GM18861 (cell line): Measurements from ENCODE around the gene KRTAP10-9.
"Not testable (repeated sequence)": the region's sequence is repeated elsewhere in the genome, so short reads cannot be mapped to it uniquely, and the experiment has no call there.

ENCODE experiments used
- ATAC-seq: cut with Tn5 transposase; IDR thresholded peaks from one replicate; pipeline ENCODE4 v1.9.1; 2021; ENCODE audit not compliant: unreplicated experiment

KRTAP10-9 gene

DNA sequence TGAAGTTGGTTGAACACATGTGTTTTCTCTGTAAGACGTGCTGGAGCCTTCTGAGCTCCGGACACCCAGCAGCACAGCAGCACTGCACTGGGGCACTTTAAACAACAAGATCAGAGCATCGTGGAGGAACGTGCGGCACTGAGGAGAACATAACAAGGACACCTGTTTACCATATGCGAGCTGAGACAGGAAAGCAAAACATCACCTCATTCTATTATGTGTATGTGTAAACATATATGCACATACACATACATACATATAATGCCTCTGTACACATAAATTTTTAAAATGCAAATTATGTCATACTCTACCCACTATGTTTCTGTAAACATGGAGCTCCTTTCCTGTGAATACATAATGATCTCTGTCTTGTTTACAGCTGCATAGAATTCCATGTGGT, 31.4 kb upstream of the KRTAP10-9 start:
- ATAC-seq = no peak

DNA sequence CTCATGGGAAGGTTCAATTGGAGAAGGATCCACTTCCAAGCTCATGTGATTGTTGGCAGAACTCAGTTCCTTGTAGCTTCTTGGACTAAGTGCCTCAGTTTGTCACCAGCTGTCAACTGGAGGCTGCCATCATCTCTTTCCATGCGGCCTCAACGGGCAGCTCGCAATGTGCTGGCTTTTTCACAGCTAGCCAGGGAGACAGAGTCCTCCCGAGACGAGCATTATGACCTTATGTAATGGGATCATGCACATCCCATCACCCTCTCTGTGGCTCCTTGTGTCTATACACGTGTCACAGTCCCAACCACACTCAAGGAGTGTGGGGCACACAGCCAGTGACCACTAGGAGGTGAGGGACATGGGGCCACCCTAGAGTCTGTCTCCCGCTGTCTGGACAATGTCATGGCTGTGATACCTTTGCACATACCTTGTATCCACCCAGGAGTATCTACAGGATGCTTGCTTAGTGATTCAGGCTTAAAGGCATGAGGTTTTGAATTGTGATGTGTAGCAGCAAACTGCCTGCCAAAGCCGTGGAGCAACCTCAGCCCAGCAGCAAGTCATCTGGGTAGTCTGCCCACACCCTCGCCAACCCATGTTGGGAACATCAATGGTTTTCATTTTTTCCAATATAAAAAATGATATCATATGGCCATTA, 30.7 kb upstream of the KRTAP10-9 start:
- no peak for ATAC-seq

- ATAC-seq = no peak
Observed at GRCh38 chr21:44598061-44598460, 28.8 kb upstream of the KRTAP10-9 start.

DNA sequence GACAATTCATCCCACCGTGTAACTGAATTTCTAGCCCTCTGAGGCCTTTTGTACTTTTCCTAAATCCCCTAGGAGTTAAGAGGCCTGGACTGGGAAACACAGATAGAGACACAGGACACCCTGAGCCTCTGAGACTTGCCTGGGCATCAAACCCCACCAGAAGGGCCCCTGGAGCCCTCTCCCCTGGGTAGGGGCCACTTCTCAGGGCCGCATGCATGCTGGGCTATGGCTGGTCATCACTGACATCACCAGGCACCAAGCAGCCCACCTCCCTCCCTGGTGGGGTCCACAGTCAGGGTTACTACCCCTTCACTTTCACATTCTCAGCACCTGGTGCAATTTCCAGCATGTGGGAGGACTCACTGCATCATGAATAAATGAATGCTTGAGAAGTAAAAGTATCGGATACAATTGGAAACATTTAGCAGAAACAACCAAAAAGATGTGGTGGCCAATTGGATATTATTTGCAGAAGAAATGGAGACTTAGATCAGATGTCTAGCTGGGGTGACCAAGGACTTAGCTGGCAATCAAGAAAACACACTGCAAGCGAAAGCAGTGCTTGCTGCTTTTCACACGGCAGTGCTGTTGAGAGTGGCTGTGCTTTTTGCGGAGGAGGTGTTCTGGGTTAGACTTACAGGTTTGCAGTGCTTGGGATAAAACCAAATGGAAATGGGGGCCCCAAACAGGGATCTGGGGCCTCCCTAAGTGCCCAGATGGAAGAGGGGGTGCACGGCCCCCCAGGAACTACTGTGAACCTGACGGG, 27.4 kb upstream of the KRTAP10-9 start:
- ATAC-seq = no peak

GRCh38 chr21:44600118-44600978, 26.5 kb upstream of the KRTAP10-9 start, which contains the start of gene KRTAP10-7:
Gene KRTAP10-7, plus strand, starts transcription at chr21:44600597. Its CDS starts 25 bp downstream, at chr21:44600622.
- not testable (repeated sequence) for ATAC-seq

GRCh38 chr21:44601091-44601490, 25.8 kb upstream of the KRTAP10-9 start:
- not testable (repeated sequence) for ATAC-seq

- no peak for ATAC-seq
Observed at GRCh38 chr21:44601596-44602462, 25.1 kb upstream of the KRTAP10-9 start.

- no peak for ATAC-seq
Observed at GRCh38 chr21:44602463-44602850, 24.4 kb upstream of the KRTAP10-9 start.

- no peak for ATAC-seq
Observed at GRCh38 chr21:44603109-44603875, 23.6 kb upstream of the KRTAP10-9 start.

DNA sequence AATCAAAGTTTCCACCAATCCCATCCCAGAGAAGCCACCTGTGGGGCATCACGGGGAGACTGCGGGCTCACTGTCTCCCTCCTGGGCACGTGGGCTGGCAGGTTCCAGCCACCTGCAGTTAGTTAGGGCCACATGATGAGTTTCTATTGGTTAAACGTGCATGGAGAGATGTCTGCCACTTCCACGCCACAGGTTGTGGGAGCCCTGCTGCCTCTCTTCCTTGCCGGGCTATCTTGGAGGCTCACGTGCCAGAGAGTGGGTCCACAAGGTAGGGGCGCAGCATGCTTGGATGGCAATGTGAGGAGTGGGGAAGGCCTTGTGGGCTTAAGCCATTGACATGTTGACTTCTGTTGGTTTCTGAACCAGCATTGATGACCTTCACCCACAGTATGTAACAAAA, 23.0 kb upstream of the KRTAP10-9 start:
- no peak for ATAC-seq

DNA sequence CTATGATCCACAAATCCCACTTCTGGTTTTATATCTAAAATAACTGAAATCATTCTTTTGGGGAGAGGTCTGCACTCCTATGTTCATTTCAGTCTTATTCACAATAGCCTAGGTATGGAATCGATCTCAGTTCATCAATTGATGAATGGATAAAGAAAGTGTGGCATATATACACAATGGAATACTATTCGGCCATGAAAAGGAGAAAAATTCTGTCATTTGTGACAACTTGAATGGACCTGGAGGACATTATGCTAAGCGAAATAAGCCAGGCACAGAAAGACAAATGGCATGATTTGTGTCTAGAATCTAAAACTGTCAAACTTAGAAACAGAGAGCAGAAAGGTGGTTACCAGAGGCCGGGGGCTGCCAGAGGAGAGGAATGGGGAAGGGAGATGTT, 20.4 kb upstream of the KRTAP10-9 start:
- ATAC-seq = no peak

DNA sequence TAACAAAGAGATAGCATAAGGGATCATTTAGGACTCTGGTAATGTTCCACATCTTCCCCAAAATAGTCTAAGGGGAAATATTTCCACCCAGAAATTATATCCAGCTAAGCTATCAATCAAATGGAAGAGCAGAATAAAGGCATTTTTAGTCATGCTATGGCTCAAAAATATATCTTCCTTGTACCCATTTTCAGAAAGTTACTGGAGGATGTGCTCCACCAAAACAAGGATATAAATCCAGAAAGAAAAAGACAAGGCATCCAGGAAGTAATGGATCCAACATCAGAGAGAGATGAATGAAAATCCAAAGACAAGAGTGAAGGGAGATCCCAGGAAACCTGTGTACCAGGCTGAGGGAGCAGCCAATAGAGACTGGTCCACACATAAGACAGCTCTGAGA, 17.7 kb upstream of the KRTAP10-9 start:
- no peak for ATAC-seq

GRCh38 chr21:44610157-44610843, 16.6 kb upstream of the KRTAP10-9 start:
- ATAC-seq = not testable (repeated sequence)

- no peak for ATAC-seq
Observed at GRCh38 chr21:44611551-44611950, 15.3 kb upstream of the KRTAP10-9 start.

DNA sequence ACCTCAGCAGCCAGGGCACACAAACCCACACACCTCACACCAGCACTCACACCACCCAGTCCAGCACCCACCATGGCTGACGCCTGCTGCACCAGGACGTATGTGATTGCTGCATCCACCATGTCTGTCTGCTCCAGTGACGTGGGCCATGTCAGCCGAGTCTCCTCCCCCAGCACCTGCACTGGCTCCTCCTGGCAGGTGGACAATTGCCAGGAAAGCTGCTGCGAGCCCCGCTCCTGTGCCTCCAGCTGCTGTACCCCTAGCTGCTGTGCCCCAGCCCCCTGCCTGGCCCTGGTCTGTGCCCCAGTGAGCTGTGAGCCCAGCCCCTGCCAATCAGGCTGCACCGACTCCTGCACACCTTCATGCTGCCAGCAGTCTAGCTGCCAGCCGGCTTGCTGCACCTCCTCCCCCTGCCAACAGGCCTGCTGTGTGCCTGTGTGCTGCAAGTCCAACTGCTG, 14.8 kb upstream of the KRTAP10-9 start, which contains the start of gene KRTAP10-8:
Gene KRTAP10-8 (plus strand): TSS at position 51 of the 458 bp plus-strand sequence. CDS start 22 bp downstream, at position 73.
- ATAC-seq = no peak

DNA sequence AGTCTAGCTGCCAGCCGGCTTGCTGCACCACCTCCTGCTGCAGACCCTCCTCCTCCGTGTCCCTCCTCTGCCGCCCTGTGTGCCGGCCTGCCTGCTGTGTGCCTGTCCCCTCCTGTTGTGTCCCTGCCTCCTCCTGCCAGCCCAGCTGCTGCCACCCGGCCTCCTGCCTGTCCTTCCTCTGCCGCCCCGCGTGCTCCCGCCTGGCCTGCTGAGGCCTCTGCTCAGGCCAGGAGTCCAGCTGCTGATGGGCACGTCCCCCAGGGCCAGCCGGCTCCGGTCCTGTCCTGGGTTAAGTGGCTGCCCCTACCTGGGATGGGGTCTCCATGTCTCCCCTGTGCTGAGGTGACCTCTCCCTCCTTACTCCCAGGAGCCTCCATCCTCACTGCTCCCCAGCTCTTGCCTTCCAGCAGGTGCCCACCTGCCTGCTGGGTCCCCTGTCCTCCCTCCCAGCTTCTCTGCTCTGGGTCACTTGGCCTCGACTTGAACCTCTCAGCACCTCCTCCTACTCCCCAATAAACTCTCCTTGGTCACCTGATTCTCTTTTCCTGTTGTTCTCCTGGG, 14.1 kb upstream of the KRTAP10-9 start:
- no peak for ATAC-seq

- ATAC-seq = no peak
Observed at GRCh38 chr21:44613386-44614155, 13.3 kb upstream of the KRTAP10-9 start.

DNA sequence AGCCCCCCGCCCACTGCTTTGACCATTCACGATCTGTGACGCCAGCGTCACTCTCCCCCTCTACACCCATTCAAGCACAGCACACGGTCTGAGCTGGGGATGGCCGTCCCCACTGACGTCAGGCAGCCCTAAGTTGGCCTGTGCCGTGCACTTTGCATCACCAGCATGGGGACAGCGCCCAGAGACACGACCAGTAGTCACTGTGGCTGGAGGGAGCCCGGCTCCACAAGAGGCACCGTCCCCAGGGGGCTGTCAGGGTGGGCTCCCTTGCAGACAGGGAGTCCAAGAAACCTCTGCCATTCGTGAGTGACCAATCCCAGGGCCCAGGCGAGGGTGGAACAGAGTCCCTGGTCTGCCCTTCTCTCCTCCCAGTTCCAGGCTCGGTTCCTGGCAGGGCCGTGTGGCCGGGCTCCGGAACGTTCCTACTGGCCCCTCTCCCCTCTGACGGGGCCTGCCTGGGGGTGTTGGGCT, 12.7 kb upstream of the KRTAP10-9 start:
- ATAC-seq = no peak
